GM23338 (cell line): ENCODE measurements around the gene SLC27A4. TPM values are rescaled to one million over a fixed set of nuclear protein-coding genes. Genes with fewer than 3 reads are reported as not detected.
A peak's percentile ranks its signal among the peaks of the same experiment; 100 is the strongest.

ENCODE experiments used
- ATAC-seq: fragments of 200-7000 bp; cut with Tn5 transposase; 3 replicates; pipeline ENCODE4 v1.9.1; 2020
- DNase-seq: peaks from one replicate; pipeline ENCODE4 v3.0.0-alpha.2; 2015; ENCODE audit warnings: low spot score
- H2AFZ ChIP-seq: fragments of 200-600 bp; sonication (generic); 2 replicates; pipeline ENCODE4 v1.8.0; 2016; ENCODE audit warnings: antibody characterized with exemption, mild to moderate bottlenecking, moderate library complexity
- H3F3A ChIP-seq: fragments of 200-600 bp; sonication (generic); replicated peaks from 2 replicates; pipeline ENCODE4 v1.8.0; 2017; ENCODE audit warnings: antibody characterized with exemption, mixed run types, low read depth
- H3K27ac ChIP-seq: fragments of 200-600 bp; sonication (generic); 2 replicates; pipeline ENCODE4 v1.6.1; 2016; ENCODE audit warnings: low read depth
- H3K27me3 ChIP-seq: fragments of 200-600 bp; sonication (generic); 2 replicates; pipeline ENCODE4 v1.8.0; 2016; ENCODE audit warnings: mild to moderate bottlenecking, mixed run types, moderate library complexity; ENCODE audit not compliant: insufficient read depth
- H3K36me3 ChIP-seq: fragments of 200-600 bp; sonication (generic); 2 replicates; pipeline ENCODE4 v1.8.0; 2016; ENCODE audit warnings: mild to moderate bottlenecking; ENCODE audit not compliant: insufficient read depth
- H3K4me1 ChIP-seq: fragments of 200-600 bp; sonication (generic); 2 replicates; pipeline ENCODE4 v1.8.0; 2016; ENCODE audit warnings: mild to moderate bottlenecking, moderate library complexity; ENCODE audit not compliant: insufficient read depth
- H3K4me2 ChIP-seq: fragments of 200-600 bp; sonication (generic); 2 replicates; pipeline ENCODE4 v1.7.1; 2017; ENCODE audit warnings: mixed run types
- H3K4me3 ChIP-seq: fragments of 200-600 bp; sonication (generic); 2 replicates; pipeline ENCODE4 v1.6.1; 2016; ENCODE audit warnings: mixed run types
- H3K79me2 ChIP-seq: fragments of 200-600 bp; sonication (generic); replicated peaks from 2 replicates; pipeline ENCODE4 v1.8.0; 2017; ENCODE audit warnings: mild to moderate bottlenecking; ENCODE audit not compliant: insufficient read depth
- H3K9me2 ChIP-seq: fragments of 200-600 bp; sonication (generic); 2 replicates; pipeline ENCODE4 v1.8.0; 2017; ENCODE audit not compliant: insufficient read depth
- H4K20me1 ChIP-seq: fragments of 200-600 bp; sonication (generic); replicated peaks from 2 replicates; pipeline ENCODE4 v1.8.0; 2017; ENCODE audit warnings: mild to moderate bottlenecking; ENCODE audit not compliant: insufficient read depth
- H3K27ac Mint-ChIP-seq: 2 replicates; pipeline ENCODE4 v1.8.0; 2020; ENCODE audit warnings: inconsistent platforms, mild to moderate bottlenecking, moderate library complexity, mixed read lengths
- H3K27me3 Mint-ChIP-seq: 3 replicates; pipeline ENCODE4 v1.8.0; 2022; ENCODE audit warnings: low read depth, mild to moderate bottlenecking, moderate library complexity, mixed read lengths, inconsistent platforms; ENCODE audit not compliant: insufficient read depth, poor library complexity
- H3K36me3 Mint-ChIP-seq: 3 replicates; pipeline ENCODE4 v1.8.0; 2021; ENCODE audit warnings: low read depth, mild to moderate bottlenecking, inconsistent platforms, moderate library complexity, mixed read lengths
- H3K4me1 Mint-ChIP-seq: 3 replicates; pipeline ENCODE4 v1.8.0; 2020; ENCODE audit warnings: mild to moderate bottlenecking, inconsistent platforms, mixed read lengths
- H3K4me3 Mint-ChIP-seq: 3 replicates; pipeline ENCODE4 v1.8.0; 2021; ENCODE audit warnings: moderate library complexity, mild to moderate bottlenecking, inconsistent platforms, mixed read lengths
- H3K9me3 Mint-ChIP-seq: 3 replicates; pipeline ENCODE4 v1.8.0; 2020; ENCODE audit warnings: moderate library complexity, mild to moderate bottlenecking, inconsistent platforms, mixed read lengths
- CREB1 ChIP-seq: fragments of 250-450 bp; sonication (Bioruptor Pico); IDR thresholded peaks from 2 replicates; pipeline ENCODE4 v1.5.0; 2020; ENCODE audit warnings: low read depth, mild to moderate bottlenecking, moderate library complexity
- CTCF ChIP-seq, 2 experiments: fragments of 200-600 bp in 1 of 2; sonication (generic) in 1 of 2; conservative IDR thresholded peaks; 2 replicates each; pipeline versions ENCODE4 v1.5.1 to v1.6.1; 2016 to 2017; ENCODE audit warnings: antibody characterized with exemption in 2 of 2, low read depth in 2 of 2, mild to moderate bottlenecking in 2 of 2, moderate library complexity in 1 of 2
- ETS1 ChIP-seq: IDR thresholded peaks from 2 replicates; pipeline ENCODE4 v1.6.1; 2016; ENCODE audit warnings: antibody characterized with exemption
- EZH2 ChIP-seq: fragments of 200-600 bp; sonication (generic); IDR thresholded peaks from one replicate; pipeline ENCODE4 v1.8.0; 2017; ENCODE audit warnings: antibody characterized with exemption, mild to moderate bottlenecking, low read depth; ENCODE audit not compliant: unreplicated experiment
- EZH2phosphoT487 ChIP-seq: fragments of 200-600 bp; sonication (generic); IDR thresholded peaks from one replicate; pipeline ENCODE4 v1.8.1; 2018; ENCODE audit warnings: antibody characterized with exemption; ENCODE audit not compliant: unreplicated experiment
- JUNB ChIP-seq: IDR thresholded peaks from one replicate; pipeline ENCODE4 v1.6.1; 2016; ENCODE audit warnings: antibody characterized with exemption; ENCODE audit not compliant: unreplicated experiment
- NANOG ChIP-seq: IDR thresholded peaks from 2 replicates; pipeline ENCODE4 v1.6.1; 2016; ENCODE audit warnings: antibody characterized with exemption, borderline replicate concordance
- POLR2AphosphoS5 ChIP-seq: IDR thresholded peaks from 2 replicates; pipeline ENCODE4 v1.6.1; 2016; ENCODE audit warnings: antibody characterized with exemption, low read depth
- STAT1 ChIP-seq: IDR thresholded peaks from one replicate; pipeline ENCODE4 v1.6.1; 2016; ENCODE audit warnings: antibody characterized with exemption; ENCODE audit not compliant: unreplicated experiment
- ZNF114 ChIP-seq: fragments of 250-450 bp; sonication (Bioruptor Pico); IDR thresholded peaks from 2 replicates; pipeline ENCODE4 v1.5.0; 2020; ENCODE audit warnings: mild to moderate bottlenecking, moderate library complexity
- polyA plus RNA-seq: library from polyadenylated mRNA; unstranded; fragments of >200 nt; fragmentation: Nextera tagmentation; extraction: Ambion mirVana; gene quantifications from 2 replicates; pipeline ENCODE4 v1.2.1, GENCODE V29; 2016
- total RNA-seq: library from RNA; depleted of rRNA; stranded (reverse); fragments of >200 nt; shearing (Covaris generic); gene quantifications from 2 replicates; pipeline ENCODE4 v1.2.3, GENCODE V29; 2014
- TF ChIP-seq, protein P1 (sequence below): fragments of 250-450 bp; sonication (Bioruptor Pico); IDR thresholded peaks from 2 replicates; pipeline ENCODE4 v1.5.0; 2020; ENCODE audit warnings: mild to moderate bottlenecking, moderate library complexity
- TF ChIP-seq, protein P2 (sequence below): IDR thresholded peaks from one replicate; pipeline ENCODE4 v1.6.1; 2018; ENCODE audit warnings: antibody characterized with exemption; ENCODE audit not compliant: unreplicated experiment

Gene SLC27A4
- total and polyA plus RNA-seq, 2 experiments from 2014 or later: 7.9 to 25.3 TPM

DNA sequence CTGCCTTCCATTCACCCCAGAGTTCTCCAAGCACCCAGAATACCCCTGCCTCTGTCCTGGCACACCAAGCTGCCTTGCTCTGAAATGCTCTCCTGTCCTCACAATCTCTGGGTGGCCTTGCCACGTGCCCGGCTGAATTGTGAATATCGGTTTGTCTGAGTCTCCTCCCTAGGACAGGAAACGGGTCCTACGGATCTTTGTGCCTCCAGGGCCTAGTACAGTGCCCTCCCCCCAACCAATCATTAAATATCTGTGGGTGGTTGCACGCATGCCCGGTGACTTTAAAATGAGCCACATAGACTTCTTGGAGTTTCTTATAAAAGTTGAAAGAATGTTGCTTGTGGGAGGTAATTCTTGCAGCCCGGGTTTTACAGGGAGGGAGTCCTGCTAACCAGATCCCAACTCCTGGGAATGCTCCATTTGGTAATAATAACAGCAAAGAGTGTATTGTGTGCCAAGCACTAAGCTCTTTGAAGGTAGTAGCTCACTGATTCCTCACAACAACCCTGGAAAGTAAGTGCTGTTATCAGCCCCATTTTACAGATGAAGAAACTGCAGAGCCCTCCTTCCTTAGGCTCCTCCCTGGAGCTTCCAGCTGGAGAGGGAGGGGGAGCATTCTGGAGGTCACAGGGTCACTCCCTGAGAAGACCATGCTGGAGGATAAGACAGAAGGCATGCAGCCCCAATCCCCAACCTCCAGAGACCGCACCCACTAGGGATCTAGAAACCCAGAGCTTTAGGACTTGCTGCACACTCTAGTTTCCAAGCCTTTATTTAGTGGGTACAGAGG is 54.2 kb downstream of the SLC27A4 start:
- ATAC-seq: no peak
- peaks cover 59% of the 10 kb centered on the region for H3K4me1 ChIP-seq
- H3K27ac ChIP-seq: no peak overlapping the region
- no peaks in the 10 kb centered on the region; the same call in 1 of the 2 replicates for H3K36me3 ChIP-seq
- Mint-ChIP-seq H3K36me3 (peaks cover 2% of the 10 kb centered on the region; the same call in 2 of the 3 replicates), H3K9me3 (no peaks in the 10 kb centered on the region), H3K27ac (no peak overlapping the region), H3K4me1 (peaks cover 50% of the 10 kb centered on the region), H3K27me3 (peaks cover 95% of the 10 kb centered on the region), H3K4me3 (peak overlapping the region; percentile 44; the same call in 2 of the 3 replicates)
- peaks cover 41% of the 10 kb centered on the region for H3F3A ChIP-seq
- H3K79me2 ChIP-seq: no peaks in the 10 kb centered on the region
- DNase-seq: no peak
- TF ChIP-seq ETS1: no peak
- TF ChIP-seq, protein P1, sequence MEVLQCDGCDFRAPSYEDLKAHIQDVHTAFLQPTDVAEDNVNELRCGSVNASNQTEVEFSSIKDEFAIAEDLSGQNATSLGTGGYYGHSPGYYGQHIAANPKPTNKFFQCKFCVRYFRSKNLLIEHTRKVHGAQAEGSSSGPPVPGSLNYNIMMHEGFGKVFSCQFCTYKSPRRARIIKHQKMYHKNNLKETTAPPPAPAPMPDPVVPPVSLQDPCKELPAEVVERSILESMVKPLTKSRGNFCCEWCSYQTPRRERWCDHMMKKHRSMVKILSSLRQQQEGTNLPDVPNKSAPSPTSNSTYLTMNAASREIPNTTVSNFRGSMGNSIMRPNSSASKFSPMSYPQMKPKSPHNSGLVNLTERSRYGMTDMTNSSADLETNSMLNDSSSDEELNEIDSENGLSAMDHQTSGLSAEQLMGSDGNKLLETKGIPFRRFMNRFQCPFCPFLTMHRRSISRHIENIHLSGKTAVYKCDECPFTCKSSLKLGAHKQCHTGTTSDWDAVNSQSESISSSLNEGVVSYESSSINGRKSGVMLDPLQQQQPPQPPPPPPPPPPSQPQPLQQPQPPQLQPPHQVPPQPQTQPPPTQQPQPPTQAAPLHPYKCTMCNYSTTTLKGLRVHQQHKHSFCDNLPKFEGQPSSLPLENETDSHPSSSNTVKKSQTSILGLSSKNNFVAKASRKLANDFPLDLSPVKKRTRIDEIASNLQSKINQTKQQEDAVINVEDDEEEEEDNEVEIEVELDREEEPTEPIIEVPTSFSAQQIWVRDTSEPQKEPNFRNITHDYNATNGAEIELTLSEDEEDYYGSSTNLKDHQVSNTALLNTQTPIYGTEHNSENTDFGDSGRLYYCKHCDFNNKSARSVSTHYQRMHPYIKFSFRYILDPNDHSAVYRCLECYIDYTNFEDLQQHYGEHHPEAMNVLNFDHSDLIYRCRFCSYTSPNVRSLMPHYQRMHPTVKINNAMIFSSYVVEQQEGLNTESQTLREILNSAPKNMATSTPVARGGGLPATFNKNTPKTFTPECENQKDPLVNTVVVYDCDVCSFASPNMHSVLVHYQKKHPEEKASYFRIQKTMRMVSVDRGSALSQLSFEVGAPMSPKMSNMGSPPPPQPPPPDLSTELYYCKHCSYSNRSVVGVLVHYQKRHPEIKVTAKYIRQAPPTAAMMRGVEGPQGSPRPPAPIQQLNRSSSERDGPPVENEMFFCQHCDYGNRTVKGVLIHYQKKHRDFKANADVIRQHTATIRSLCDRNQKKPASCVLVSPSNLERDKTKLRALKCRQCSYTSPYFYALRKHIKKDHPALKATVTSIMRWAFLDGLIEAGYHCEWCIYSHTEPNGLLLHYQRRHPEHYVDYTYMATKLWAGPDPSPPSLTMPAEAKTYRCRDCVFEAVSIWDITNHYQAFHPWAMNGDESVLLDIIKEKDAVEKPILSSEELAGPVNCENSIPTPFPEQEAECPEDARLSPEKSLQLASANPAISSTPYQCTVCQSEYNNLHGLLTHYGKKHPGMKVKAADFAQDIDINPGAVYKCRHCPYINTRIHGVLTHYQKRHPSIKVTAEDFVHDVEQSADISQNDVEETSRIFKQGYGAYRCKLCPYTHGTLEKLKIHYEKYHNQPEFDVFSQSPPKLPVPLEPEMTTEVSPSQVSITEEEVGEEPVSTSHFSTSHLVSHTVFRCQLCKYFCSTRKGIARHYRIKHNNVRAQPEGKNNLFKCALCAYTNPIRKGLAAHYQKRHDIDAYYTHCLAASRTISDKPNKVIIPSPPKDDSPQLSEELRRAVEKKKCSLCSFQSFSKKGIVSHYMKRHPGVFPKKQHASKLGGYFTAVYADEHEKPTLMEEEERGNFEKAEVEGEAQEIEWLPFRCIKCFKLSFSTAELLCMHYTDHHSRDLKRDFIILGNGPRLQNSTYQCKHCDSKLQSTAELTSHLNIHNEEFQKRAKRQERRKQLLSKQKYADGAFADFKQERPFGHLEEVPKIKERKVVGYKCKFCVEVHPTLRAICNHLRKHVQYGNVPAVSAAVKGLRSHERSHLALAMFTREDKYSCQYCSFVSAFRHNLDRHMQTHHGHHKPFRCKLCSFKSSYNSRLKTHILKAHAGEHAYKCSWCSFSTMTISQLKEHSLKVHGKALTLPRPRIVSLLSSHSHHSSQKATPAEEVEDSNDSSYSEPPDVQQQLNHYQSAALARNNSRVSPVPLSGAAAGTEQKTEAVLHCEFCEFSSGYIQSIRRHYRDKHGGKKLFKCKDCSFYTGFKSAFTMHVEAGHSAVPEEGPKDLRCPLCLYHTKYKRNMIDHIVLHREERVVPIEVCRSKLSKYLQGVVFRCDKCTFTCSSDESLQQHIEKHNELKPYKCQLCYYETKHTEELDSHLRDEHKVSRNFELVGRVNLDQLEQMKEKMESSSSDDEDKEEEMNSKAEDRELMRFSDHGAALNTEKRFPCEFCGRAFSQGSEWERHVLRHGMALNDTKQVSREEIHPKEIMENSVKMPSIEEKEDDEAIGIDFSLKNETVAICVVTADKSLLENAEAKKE (CRISPR knock-in tag): no peak
- no peak for TF ChIP-seq JUNB
- no peak for TF ChIP-seq NANOG
- TF ChIP-seq, protein P2, sequence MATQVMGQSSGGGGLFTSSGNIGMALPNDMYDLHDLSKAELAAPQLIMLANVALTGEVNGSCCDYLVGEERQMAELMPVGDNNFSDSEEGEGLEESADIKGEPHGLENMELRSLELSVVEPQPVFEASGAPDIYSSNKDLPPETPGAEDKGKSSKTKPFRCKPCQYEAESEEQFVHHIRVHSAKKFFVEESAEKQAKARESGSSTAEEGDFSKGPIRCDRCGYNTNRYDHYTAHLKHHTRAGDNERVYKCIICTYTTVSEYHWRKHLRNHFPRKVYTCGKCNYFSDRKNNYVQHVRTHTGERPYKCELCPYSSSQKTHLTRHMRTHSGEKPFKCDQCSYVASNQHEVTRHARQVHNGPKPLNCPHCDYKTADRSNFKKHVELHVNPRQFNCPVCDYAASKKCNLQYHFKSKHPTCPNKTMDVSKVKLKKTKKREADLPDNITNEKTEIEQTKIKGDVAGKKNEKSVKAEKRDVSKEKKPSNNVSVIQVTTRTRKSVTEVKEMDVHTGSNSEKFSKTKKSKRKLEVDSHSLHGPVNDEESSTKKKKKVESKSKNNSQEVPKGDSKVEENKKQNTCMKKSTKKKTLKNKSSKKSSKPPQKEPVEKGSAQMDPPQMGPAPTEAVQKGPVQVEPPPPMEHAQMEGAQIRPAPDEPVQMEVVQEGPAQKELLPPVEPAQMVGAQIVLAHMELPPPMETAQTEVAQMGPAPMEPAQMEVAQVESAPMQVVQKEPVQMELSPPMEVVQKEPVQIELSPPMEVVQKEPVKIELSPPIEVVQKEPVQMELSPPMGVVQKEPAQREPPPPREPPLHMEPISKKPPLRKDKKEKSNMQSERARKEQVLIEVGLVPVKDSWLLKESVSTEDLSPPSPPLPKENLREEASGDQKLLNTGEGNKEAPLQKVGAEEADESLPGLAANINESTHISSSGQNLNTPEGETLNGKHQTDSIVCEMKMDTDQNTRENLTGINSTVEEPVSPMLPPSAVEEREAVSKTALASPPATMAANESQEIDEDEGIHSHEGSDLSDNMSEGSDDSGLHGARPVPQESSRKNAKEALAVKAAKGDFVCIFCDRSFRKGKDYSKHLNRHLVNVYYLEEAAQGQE: no peak
- TF ChIP-seq STAT1: no peak
- TF ChIP-seq CTCF (conservative IDR thresholded peaks at IDR 0.05; ENCODE audit: low read depth in 2 of 2): no peak
- TF ChIP-seq ZNF114: no peak
- TF ChIP-seq EZH2phosphoT487: no peak
- no peak for TF ChIP-seq EZH2
- TF ChIP-seq CREB1 (CRISPR knock-in tag): no peak
- no peak for TF ChIP-seq POLR2AphosphoS5
- peaks cover 28% of the 10 kb centered on the region; the same call in 1 of the 2 replicates for H4K20me1 ChIP-seq
- peak overlapping the region; percentile 64 for H3K4me3 ChIP-seq
- no peak overlapping the region for H2AFZ ChIP-seq
- H3K27me3 ChIP-seq: peaks cover 100% of the 10 kb centered on the region
- no peaks in the 10 kb centered on the region for H3K9me2 ChIP-seq
- peak overlapping the region; percentile 91 for H3K4me2 ChIP-seq
